Activated CD4-positive, alpha-beta T cell treated with anti-CD3 and anti-CD28 coated beads, Interleukin-10, Interleukin-2, amounts not matched to agents 100 ng/mL and 50 ng/mL, durations not matched to agents 16 hours and 8 hours (primary cell): ENCODE data around the gene RAD51D.
"Not testable (repeated sequence)": the region's sequence is repeated elsewhere in the genome, so short reads cannot be mapped to it uniquely, and the experiment has no call there.

Experiments
- DNase-seq: peaks from one replicate; pipeline ENCODE4 v3.0.0-alpha.2; 2020

The RAD51D gene

DNA sequence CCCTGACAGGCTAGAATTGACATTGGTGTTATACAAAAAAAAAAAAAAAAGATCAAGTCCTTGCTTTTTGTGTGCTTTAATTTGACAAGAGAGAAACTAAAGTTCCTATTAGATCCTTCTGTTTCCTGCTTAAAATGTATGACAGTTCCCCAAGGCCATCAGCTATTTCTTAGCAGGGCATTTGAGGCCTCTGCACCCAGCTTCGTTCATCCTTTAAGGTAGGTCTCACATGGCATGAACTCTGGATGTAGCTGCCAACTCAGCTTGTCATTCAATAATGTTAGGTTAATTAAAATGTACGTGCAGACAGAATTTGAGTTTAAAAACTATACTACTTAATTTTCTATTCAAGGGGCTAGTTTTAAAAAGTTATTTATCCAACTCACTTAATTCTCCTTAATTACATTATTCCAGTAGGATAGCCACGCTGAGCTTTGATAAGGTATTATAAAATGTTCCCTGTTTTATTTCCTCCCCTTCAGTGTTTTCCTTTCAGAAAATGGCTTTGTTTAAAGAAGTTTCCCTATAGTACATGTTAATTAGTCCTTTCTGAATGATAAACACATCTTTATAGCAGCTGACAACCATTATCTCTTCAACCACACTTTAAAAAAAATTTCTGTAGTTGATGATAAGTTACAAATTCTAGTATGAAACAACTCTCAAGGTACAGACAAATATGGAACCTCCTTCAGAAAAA lies 55.0 kb downstream of the RAD51D start:
- no peak for DNase-seq

DNA sequence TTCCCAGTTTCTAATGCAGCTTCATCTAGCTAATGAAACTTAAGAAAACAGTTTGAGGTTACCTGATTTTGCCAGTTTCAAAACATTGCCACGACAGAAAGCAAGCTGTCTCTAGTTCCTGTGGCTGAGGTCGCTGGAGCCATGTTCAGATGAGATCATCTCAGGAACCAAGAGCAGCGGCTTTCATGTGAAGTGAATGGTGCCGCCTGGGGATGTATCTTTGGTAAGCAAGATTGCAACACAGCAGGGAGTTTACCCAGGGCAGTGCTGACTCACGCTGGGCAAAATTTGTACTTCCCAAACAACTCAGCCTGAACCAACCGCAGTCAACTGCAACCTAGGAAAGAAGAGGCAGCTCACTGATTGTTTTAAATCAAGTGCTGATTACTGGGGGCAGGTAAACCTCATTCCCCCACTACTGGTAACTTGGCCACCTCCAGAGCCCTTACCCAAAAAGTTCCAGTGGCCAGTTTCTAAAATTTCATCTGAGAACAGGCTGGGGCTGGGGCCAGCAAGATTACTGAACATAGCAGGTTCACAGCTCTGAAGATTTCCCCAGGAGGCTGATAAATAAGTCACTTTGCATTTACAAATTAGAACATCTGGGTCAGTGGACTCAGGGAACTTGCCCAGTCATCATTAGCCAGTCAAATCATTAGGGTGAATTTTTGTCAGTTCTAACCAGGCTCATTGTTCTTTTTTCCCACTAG lies 56.0 kb downstream of the RAD51D start, which contains the start of gene RFFL:
TSS of gene RFFL (minus strand) at position 194 of the 710 bp plus-strand sequence. CDS start 37,154 bp downstream, outside the sequence.
- peak; percentile 99 for DNase-seq

DNA sequence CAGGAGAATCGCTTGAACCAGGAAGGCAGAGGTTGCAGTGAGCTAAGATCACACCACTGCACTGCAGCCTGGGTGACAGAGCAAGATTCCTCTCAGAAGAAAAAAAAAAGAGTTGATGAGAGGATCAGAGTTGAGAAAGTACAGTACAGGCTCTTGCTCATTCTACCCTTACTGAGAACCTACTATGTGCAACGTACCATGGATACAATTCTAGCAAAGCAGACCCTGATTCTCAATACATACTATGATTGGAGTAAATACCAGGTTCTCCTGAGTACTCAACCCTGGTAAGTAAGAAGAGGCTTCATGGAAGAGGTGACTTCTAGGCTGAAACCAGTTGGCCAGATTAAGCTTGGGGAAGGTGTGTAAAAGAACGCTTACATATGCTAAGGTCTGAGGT lies 57.4 kb downstream of the RAD51D start:
- DNase-seq, result no peak

DNA sequence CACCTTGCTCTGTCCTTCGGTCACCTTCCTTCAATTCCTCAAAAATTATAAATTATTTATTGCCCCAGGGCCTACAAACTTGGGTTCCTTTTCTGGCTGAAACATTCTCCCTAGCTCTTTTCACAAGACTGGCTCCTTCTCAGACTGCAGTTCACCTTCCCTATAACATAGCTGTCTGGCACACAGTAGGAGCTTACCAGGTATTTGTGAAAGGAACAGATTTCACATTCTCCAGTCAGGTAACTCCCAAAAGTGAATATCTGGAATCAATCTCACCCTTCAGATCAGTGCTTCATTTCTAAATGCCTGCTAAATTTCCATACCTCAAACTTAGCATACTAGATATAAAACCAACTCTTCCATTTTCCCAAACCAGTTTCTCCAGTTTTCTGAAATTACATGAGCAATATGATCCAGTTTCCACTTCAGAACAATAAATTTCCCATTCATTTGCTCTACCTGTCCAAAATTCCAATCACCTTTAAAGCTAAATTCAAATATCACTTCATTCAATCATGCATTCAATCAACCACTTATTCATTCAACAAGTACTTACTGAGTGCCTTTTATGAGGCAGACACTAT lies 62.2 kb downstream of the RAD51D start:
- no peak for DNase-seq

DNA sequence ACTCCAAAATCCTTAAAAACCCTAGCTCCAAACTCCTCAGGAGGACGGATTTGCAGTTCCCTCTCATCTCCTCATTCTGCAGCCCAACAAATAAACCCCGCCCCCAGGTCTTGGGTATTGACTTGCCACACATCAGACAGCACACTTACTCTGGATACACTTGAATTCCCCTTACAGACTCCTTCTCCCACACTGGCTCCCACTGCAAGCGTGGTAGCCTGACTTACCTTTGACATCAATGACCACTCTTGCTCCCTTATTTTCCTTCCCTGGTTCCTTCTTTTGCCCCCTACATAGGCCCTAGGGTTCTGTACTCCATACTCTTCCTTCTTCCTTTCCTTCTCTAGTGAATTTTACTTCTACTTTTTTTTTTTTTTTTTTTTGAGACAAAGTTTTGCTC lies 63.6 kb downstream of the RAD51D start:
- no peak for DNase-seq

DNA sequence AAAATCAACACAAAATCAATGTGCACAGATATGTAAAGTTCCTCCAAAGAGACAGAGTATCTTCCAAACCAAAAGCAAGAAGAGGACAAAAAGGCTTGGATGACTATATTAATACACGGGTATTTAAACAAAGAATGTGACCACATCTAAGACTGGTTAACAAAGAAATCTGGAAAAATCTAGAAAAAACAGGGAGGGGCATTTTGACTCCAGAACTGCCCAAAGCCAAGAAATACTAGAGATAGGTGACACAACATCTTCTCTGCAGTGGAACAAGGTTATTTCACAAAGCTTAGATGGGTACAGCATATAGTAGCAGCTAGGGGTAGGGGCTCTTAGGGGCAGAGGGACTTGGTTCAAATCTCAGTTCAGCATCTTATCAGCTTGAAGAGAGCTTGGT lies 66.5 kb downstream of the RAD51D start:
- no peak for DNase-seq

DNA sequence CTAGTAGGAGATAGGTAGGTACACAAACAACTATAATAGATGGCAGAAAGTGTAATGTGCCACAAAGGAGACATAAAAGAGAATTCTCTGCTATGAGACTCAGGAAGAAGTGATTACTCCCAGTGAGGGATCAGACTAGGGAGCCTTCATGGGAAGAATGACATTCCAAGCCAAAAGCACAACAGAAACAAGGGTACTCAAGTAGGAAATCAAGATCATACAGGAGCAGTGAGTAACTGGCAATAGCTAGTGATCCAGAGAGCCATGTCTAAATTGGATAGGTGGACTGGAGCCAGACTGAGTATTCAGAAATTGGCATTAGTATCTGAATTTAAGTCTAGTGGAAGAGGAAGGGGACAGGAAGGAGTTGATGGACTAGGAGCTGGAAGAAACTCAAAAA lies 66.9 kb downstream of the RAD51D start:
- DNase-seq, result no peak

DNA sequence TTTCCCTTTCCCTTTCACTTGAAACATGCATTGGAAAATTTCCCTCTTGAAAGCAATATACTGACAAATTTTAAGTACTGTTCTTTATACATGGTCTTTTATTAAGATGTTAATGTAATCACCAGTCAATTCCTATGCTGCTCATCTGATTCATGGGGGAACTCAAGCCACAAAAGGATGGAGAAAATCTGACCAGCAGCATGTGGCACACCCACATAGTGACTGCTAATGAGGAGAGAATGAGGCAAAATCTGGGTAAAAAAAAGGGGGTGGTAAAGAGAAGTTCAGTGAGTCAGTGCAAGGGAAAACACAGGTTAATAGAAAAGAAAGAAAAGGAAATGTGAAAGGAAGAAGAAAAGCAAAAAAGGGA lies 67.4 kb downstream of the RAD51D start:
- DNase-seq, result no peak

DNA sequence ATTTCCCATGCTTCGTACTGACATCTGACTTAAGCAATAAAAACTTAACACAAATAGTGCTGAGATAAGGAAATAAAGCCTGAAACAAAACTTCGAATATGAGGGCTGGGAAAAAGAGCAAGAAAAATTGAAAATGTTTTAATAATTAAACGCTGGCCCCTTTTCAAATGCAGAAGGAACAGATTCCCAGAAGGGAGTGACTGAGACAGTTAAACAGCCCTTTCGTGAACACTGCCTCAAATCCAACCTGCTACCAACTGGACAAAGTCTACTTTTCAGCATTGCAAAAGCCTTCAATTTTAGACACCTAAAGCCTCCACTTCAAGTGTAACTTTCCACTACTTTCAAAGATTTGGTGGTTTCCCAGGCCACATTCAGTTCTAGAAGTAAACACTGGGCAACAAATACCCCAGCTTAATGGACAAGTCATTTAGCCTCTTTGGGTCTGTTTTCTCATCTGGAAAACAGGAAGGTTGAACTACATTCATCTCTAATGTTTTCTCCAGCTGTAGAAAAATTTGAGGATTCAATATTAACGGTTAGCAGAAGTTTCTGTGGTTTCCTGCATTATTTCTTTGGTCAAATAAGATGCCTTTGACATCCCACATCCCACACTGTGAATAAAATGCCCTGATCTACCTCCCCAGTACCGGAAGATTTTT lies 68.0 kb downstream of the RAD51D start:
- DNase-seq, result peak; percentile 67

DNA sequence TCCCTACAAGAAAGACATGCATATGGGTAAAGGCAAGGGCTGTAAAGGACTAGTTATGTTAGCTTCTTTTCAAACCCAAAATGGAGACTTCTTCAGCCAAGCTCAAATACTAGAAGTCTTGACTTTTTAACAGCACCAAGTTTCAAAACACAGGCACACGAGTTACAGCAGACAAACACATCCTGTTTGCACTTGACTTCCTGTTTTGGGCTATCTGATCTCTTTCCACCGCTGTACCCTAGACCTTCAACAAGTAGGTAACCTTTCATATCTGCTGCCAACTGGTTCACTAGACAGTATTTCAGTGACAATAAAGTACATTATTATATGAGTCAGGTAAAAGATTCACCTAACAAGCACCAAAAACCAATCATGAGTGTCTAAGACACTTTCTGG lies 68.5 kb downstream of the RAD51D start:
- peak; percentile 77 for DNase-seq

DNA sequence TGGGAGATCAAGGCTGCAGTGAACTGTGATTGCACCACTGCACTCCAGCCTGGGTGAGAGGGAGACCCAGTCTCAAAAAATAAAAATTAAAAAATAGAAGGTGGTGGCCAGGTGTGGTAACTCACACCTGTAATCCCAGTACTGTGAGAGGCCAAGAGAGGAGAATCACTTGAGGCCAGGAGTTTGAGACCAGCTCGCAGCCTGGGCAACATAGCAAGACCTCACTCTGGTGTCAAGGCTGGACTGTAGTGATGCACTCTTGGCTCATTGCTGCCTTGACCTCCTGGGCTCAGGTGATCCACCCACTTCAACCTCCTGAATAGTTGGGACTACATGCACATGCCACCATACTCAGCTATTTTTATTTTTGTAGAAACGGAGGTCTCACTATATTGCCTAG lies 69.5 kb downstream of the RAD51D start:
- DNase-seq, result no peak

DNA sequence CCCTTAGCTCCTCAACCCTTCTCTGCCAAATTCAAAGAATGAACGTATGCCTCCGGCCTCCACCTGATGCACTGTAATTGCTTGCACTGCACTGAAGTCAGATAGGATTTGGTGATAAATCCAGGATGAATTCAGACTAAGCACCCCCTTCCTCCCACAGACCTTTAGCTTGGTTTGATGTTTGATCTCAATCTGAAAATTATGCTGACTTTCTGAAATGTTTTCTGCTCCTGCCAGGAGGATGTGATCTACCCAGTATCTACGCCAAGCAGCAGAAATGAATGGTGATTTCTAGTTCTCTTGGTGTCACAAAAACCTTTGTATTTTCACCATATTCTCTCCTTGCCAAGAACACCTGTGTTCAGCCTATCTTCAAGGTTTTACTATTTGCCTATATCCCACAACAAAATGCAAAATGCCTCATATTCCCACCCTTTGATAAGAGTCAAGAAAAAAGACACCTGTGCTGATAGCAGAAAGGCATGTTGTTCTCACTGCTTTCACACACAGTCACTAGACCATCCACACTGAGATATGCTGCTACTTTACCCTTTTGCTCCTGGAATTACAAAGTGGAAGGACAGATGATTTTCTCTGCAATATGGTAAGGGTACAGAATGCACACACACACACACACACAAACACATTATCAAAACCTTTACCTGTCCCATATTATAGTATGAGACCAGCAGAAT lies 70.8 kb downstream of the RAD51D start:
- no peak for DNase-seq

DNA sequence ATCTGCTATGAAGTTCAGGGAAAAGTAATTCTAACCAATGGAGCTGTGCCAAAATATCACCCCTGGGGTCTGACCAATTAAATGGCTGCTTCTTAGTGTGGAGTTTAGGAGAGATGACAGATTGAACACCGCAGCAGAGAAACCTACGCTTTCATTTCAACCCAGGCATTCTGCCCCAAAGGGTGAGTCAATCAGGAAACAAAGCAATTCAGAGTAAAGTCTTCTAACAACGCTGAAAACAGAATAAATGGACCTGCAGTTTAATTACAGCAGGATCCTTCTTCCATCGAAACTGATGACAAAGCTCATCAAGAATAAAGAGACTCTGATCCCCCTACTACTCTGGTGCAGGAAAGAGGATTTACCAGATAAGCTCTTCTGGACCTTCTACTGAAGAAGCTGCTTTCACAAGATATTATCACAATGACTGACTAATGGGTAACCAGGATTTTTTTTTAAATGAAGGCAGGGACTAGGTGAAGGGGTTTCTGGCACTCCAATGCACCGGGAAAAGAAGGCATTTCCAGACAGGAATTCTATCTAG lies 72.8 kb downstream of the RAD51D start:
- peak; percentile 93 for DNase-seq

DNA sequence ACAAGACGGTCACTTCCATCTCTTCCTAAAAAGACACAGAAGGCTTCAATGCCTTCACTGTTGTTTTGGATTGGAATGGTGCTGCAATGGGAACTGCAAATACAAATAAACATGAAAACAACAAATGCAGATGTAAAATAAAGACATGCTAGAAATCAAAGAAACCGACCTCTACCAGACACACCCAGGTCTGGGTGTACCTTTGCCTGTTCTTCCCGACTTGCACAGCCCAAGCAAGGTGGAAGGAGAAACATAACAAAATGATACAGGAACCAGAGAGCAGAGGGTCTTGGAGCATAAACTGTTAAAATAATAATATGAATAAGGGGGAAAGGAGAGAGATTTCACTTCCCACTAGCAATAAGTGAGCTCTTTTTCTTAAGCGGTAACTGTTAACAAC lies 73.4 kb downstream of the RAD51D start:
- no peak for DNase-seq

DNA sequence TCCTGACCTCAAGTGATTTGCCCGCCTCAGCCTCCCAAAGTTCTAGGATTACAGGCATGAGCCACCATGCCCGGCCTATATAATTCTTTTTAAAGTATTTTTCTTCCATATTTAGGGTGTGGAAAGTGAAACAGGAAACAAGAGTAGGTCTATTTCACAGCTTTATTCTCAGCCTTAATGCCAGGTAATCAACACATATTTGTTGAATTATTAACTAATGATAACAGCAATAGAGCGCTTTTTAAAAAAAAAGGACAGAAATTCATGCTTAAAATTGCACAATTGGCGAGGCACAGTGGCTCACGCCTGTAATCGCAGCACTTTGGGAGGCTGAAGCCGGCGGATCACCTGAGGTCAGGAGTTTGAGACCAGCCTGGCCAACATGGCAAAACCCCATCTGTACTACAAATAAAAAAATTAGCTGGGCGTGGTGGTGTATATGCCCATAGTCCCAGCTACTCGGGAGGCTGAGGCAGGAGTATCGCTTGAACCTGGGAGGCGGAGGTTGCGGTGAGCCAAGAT lies 74.1 kb downstream of the RAD51D start:
- not testable (repeated sequence) for DNase-seq

DNA sequence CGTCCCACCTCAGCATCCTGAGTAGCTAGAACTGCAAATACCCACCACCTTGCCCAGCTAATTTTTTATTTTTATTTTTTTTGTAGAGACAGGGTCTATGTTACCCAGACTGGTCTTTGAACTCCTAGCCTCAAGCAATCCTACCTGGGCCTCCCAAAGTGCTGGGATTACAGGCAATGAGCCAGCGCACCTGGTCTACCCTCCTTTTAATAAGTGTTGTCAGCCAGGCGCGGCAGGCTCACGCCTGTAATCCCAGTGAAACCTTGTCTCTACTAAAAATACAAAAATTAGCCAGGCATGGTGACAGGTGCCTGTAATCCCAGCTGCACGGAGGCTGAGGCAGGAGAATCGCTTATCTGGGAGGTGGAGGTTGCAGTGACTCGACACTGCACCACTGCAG lies 75.5 kb downstream of the RAD51D start:
- DNase-seq, result no peak
